Activated CD4-positive, alpha-beta T cell treated with anti-CD3 and anti-CD28 coated beads, Interleukin-2, amount 50 U/mL, for 4 hours (primary cell): ENCODE results near the gene OR51V1.
"Not testable (repeated sequence)": the region's sequence is repeated elsewhere in the genome, so short reads cannot be mapped to it uniquely, and the experiment has no call there.

Experiments
- DNase-seq, 2 experiments: peaks; one replicate each; pipeline ENCODE4 v3.0.0-alpha.2; 2020

OR51V1 gene

GRCh38 chr11:5229796-5230195 is 29.3 kb upstream of the OR51V1 start:
- DNase-seq = no peak

- DNase-seq = no peak
Measured at GRCh38 chr11:5229356-5229755, 28.9 kb upstream of the OR51V1 start.

- no peak for DNase-seq
Measured at GRCh38 chr11:5228124-5228523, 27.6 kb upstream of the OR51V1 start.

GRCh38 chr11:5227681-5228080 is 27.2 kb upstream of the OR51V1 start:
- no peak for DNase-seq

GRCh38 chr11:5226732-5227310 is 26.3 kb upstream of the OR51V1 start, which contains the start of gene HBB:
Gene HBB (minus strand): TSS chr11:5227071. CDS start chr11:5227021, 50 bp downstream.
- DNase-seq = no peak

- DNase-seq = no peak
Measured at GRCh38 chr11:5225480-5225871, 25.0 kb upstream of the OR51V1 start.

- no peak for DNase-seq
Measured at GRCh38 chr11:5224538-5225479, 24.3 kb upstream of the OR51V1 start.

- DNase-seq = no peak
Measured at GRCh38 chr11:5223686-5224085, 23.2 kb upstream of the OR51V1 start.

GRCh38 chr11:5223146-5223545 is 22.7 kb upstream of the OR51V1 start:
- no peak for DNase-seq

- DNase-seq = no peak
Measured at GRCh38 chr11:5210376-5210885, 9.9 kb upstream of the OR51V1 start.

GRCh38 chr11:5204787-5205186 is 4.3 kb upstream of the OR51V1 start:
- no peak for DNase-seq

- no peak for DNase-seq
Measured at GRCh38 chr11:5203366-5203765, 2.9 kb upstream of the OR51V1 start.

GRCh38 chr11:5198285-5198684 is 2.2 kb downstream of the OR51V1 start:
- no peak for DNase-seq

GRCh38 chr11:5197536-5197935 is 2.9 kb downstream of the OR51V1 start:
- no peak for DNase-seq

- no peak for DNase-seq
Measured at GRCh38 chr11:5196731-5197130, 3.8 kb downstream of the OR51V1 start.

- DNase-seq = no peak
Measured at GRCh38 chr11:5196067-5196466, 4.4 kb downstream of the OR51V1 start.

- DNase-seq = no peak
Measured at GRCh38 chr11:5192738-5193137, 7.7 kb downstream of the OR51V1 start.

GRCh38 chr11:5188201-5188600 is 12.3 kb downstream of the OR51V1 start:
- DNase-seq = no peak

- DNase-seq = no peak
Measured at GRCh38 chr11:5178046-5178837, 22.2 kb downstream of the OR51V1 start.

- no peak for DNase-seq
Measured at GRCh38 chr11:5174934-5175333, 25.5 kb downstream of the OR51V1 start.

GRCh38 chr11:5171856-5172255 is 28.6 kb downstream of the OR51V1 start:
- DNase-seq = no peak

GRCh38 chr11:5165898-5166297 is 34.6 kb downstream of the OR51V1 start:
- DNase-seq = not testable (repeated sequence)

- DNase-seq = not testable (repeated sequence)
Measured at GRCh38 chr11:5164807-5165206, 35.7 kb downstream of the OR51V1 start.
